SU-DHL-6 (cell line): ENCODE results near the gene EIF3C.
"Not testable (repeated sequence)": the region's sequence is repeated elsewhere in the genome, so short reads cannot be mapped to it uniquely, and the experiment has no call there.

Experiments used
- H2AFZ ChIP-seq: fragments of 200-600 bp; sonication (generic); 2 replicates; pipeline ENCODE4 v1.6.1; 2014; ENCODE audit warnings: low read depth, mild to moderate bottlenecking, moderate library complexity, mixed read lengths, antibody characterized with exemption, low read length; ENCODE audit not compliant: severe bottlenecking
- H3F3A ChIP-seq: fragments of 200-600 bp; shearing (Covaris generic); 2 replicates; pipeline ENCODE4 v1.6.0; 2016; ENCODE audit warnings: antibody characterized with exemption, mild to moderate bottlenecking; ENCODE audit not compliant: insufficient read depth
- H3K27ac ChIP-seq: fragments of 200-600 bp; sonication (generic); 2 replicates; pipeline ENCODE4 v1.5.1; 2016; ENCODE audit warnings: low read depth, mild to moderate bottlenecking, low read length, moderate library complexity, mixed read lengths
- H3K27me3 ChIP-seq: fragments of 200-600 bp; sonication (generic), shearing (Covaris generic); 2 replicates; pipeline ENCODE4 v1.6.0; 2014; ENCODE audit warnings: mild to moderate bottlenecking, low read length
- H3K36me3 ChIP-seq: fragments of 200-600 bp; sonication (generic); 2 replicates; pipeline ENCODE4 v1.6.1; 2014; ENCODE audit warnings: mild to moderate bottlenecking, low read length, mixed read lengths
- H3K4me2 ChIP-seq: fragments of 300-600, 200-600 bp; shearing (Covaris generic), sonication (generic); 2 replicates; pipeline ENCODE4 v1.6.0; 2014; ENCODE audit warnings: low read length, low read depth, mild to moderate bottlenecking; ENCODE audit not compliant: poor library complexity, severe bottlenecking
- H3K4me3 ChIP-seq: fragments of 200-600 bp; sonication (generic); 2 replicates; pipeline ENCODE4 v1.5.1; 2014; ENCODE audit warnings: antibody characterized with exemption, low read length, mild to moderate bottlenecking, mixed read lengths; ENCODE audit not compliant: insufficient read depth, poor library complexity, severe bottlenecking
- H3K79me2 ChIP-seq: fragments of 200-600 bp; sonication (generic); 2 replicates; pipeline ENCODE4 v1.6.1; 2014; ENCODE audit warnings: mild to moderate bottlenecking, low read length, moderate library complexity; ENCODE audit not compliant: insufficient read depth
- H3K9ac ChIP-seq: fragments of 200-600 bp; sonication (generic); 2 replicates; pipeline ENCODE4 v1.7.0; 2014; ENCODE audit warnings: mild to moderate bottlenecking, low read length
- H3K9me2 ChIP-seq: fragments of 200-600 bp; sonication (generic); replicated peaks from 2 replicates; pipeline ENCODE4 v1.6.1; 2014; ENCODE audit warnings: low read length; ENCODE audit not compliant: insufficient read depth
- H3K9me3 ChIP-seq: fragments of 200-600 bp; sonication (generic); 2 replicates; pipeline ENCODE4 v1.6.1; 2014; ENCODE audit warnings: low read length, mixed read lengths; ENCODE audit not compliant: insufficient read depth
- H4K20me1 ChIP-seq: fragments of 200-600 bp; sonication (generic); 2 replicates; pipeline ENCODE4 v1.6.1; 2014; ENCODE audit warnings: low read depth, mild to moderate bottlenecking, antibody characterized with exemption, low read length, moderate library complexity, mixed read lengths

EIF3C gene

GRCh38 chr16:28782357-28782756 is 71.1 kb downstream of the EIF3C start:
- H3K27ac ChIP-seq, H2AFZ ChIP-seq, H3K4me3 ChIP-seq, H3K9me3 ChIP-seq, H4K20me1 ChIP-seq, H3K36me3 ChIP-seq, H3K9me2 ChIP-seq, H3K9ac ChIP-seq, H3K27me3 ChIP-seq, H3K4me2 ChIP-seq, H3F3A ChIP-seq, H3K79me2 ChIP-seq: not testable (repeated sequence)
